Left lobe of liver (tissue), 2 donors: Measurements from ENCODE around the gene SCAP. TPM values are rescaled to one million over a fixed set of nuclear protein-coding genes. Genes with fewer than 3 reads are reported as not detected.
"Not testable (repeated sequence)": the region's sequence is repeated elsewhere in the genome, so short reads cannot be mapped to it uniquely, and the experiment has no call there.

Experiments
- ATAC-seq: fragments of 200-7000 bp; cut with Tn5 transposase; one replicate; pipeline ENCODE4 v1.9.1; 2020; ENCODE audit warnings: mild to moderate bottlenecking, moderate library complexity
- DNase-seq: peaks from one replicate; pipeline ENCODE4 v3.0.0-alpha.2; 2020; ENCODE audit warnings: low spot score
- total RNA-seq: library from RNA; stranded (reverse); gene quantifications from one replicate; pipeline ENCODE4 v1.2.1, GENCODE V29; 2021
- donor health status: DM: no; HTN: no; CAD: no; lungs with moderate emphysema.
- donor health status: DM: no; HTN: yes; CAD: no.

The SCAP gene
- total RNA-seq, 1 donor from 2014 or later: 92.3 TPM

- no peak for DNase-seq
- peak; percentile 61 for ATAC-seq
Observed at GRCh38 chr3:47370887-47371697, 104.6 kb downstream of the SCAP start.

- ATAC-seq, DNase-seq: not testable (repeated sequence)
Observed at GRCh38 chr3:47370020-47370419, 105.7 kb downstream of the SCAP start.

GRCh38 chr3:47367631-47368030, 108.1 kb downstream of the SCAP start:
- DNase-seq (no peak), ATAC-seq (no peak)

GRCh38 chr3:47366833-47367232, 108.9 kb downstream of the SCAP start:
- ATAC-seq (no peak), DNase-seq (no peak)

- DNase-seq (no peak), ATAC-seq (no peak)
Observed at GRCh38 chr3:47365213-47366153, 110.3 kb downstream of the SCAP start.

Other genes with a start within 250 kb of the SCAP start
- gene KIF9, start 193.1 kb downstream of the SCAP start, total RNA-seq: 1.6 TPM
- gene KLHL18, start 193.0 kb downstream of the SCAP start, total RNA-seq: 9.4 TPM
- 20.4 TPM for gene PTPN23, start 94.9 kb downstream of the SCAP start, total RNA-seq
- gene ELP6, start 37.8 kb upstream of the SCAP start, total RNA-seq: 18.7 TPM
- gene CSPG5, start 102.9 kb upstream of the SCAP start, total RNA-seq: 0.48 TPM